ENCODE data around the gene CRMP1.

GRCh38 chr4:5894266-5894665 lies 1.4 kb upstream of the CRMP1 start:
- TF ChIP-seq CTCF (IDR thresholded peaks at IDR 0.05) (no peak), POLR2A (IDR thresholded peaks at IDR 0.05) (no peak)
